Fibroblast of pulmonary artery (primary cell): Measurements from ENCODE around the gene UVRAG.

Experiments used
- DNase-seq: peaks from one replicate; pipeline ENCODE4 v3.0.0-alpha.2; 2010; ENCODE audit warnings: low read depth
- H3K4me3 ChIP-seq: replicated peaks from 2 replicates; pipeline ENCODE4 v1.5.1; 2011; ENCODE audit warnings: low read depth, mild to moderate bottlenecking, control low read depth, low read length, moderate library complexity
- TF ChIP-seq, protein P1 (sequence below): IDR thresholded peaks from 2 replicates; pipeline ENCODE4 v1.5.1; 2011; ENCODE audit warnings: mild to moderate bottlenecking, control low read depth, low read length, inconsistent platforms; ENCODE audit errors: missing control alignments

Gene UVRAG

DNA sequence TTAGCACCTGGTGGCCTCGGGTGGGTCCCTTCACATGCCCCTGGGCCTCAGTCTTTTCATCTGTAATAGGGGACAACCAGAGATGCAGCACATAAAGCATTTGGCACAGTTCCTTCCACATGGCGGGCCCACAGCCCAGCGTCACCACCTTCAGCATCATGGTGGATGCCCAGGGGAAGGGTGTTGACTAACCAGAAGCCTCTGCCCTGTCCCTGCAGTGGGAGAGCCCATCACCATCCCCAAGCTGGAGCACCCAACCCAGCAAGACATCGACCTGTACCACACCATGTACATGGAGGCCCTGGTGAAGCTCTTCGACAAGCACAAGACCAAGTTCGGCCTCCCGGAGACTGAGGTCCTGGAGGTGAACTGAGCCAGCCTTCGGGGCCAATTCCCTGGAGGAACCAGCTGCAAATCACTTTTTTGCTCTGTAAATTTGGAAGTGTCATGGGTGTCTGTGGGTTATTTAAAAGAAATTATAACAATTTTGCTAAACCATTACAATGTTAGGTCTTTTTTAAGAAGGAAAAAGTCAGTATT lies 14.8 kb upstream of the UVRAG start:
- no peak overlapping the region for H3K4me3 ChIP-seq
- no peak for DNase-seq
- TF ChIP-seq, protein P1, sequence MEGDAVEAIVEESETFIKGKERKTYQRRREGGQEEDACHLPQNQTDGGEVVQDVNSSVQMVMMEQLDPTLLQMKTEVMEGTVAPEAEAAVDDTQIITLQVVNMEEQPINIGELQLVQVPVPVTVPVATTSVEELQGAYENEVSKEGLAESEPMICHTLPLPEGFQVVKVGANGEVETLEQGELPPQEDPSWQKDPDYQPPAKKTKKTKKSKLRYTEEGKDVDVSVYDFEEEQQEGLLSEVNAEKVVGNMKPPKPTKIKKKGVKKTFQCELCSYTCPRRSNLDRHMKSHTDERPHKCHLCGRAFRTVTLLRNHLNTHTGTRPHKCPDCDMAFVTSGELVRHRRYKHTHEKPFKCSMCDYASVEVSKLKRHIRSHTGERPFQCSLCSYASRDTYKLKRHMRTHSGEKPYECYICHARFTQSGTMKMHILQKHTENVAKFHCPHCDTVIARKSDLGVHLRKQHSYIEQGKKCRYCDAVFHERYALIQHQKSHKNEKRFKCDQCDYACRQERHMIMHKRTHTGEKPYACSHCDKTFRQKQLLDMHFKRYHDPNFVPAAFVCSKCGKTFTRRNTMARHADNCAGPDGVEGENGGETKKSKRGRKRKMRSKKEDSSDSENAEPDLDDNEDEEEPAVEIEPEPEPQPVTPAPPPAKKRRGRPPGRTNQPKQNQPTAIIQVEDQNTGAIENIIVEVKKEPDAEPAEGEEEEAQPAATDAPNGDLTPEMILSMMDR, result no peak

DNA sequence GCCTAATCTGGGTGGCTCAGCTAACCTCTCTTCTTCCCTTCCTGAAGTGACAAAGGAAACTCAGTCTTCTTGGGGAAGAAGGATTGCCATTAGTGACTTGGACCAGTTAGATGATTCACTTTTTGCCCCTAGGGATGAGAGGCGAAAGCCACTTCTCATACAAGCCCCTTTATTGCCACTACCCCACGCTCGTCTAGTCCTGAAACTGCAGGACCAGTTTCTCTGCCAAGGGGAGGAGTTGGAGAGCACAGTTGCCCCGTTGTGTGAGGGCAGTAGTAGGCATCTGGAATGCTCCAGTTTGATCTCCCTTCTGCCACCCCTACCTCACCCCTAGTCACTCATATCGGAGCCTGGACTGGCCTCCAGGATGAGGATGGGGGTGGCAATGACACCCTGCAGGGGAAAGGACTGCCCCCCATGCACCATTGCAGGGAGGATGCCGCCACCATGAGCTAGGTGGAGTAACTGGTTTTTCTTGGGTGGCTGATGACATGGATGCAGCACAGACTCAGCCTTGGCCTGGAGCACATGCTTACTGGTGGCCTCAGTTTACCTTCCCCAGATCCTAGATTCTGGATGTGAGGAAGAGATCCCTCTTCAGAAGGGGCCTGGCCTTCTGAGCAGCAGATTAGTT lies 14.2 kb upstream of the UVRAG start:
- no peak for DNase-seq
- no peak overlapping the region for H3K4me3 ChIP-seq

DNA sequence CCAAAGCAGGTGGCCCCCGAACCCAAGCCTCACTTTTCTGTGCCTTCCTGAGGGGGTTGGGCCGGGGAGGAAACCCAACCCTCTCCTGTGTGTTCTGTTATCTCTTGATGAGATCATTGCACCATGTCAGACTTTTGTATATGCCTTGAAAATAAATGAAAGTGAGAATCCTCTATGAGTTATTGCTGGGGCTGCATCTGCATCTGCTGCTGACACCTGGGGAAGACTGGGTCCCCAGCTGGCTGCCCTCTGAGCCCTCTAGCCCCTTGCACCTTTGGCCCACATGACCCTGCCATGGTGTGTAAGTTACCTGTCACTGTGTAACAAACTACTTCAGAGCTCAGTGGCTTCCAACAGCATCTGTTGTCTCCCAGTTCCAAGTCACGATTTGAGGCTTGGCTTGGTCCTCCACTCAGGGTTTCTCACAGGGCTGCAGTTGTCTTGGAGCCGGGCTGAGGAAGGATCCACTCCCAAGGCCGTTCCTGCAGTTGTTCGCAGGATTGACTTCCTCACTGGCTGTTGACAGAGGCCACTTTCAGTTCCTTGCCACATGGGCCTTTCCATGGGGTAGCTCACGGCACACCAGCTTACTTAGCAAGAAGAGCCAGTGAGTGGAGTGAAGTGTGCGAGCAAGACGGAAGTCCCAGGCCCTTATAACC lies 13.5 kb upstream of the UVRAG start:
- TF ChIP-seq, protein P1, result no peak
- H3K4me3 ChIP-seq, result no peak overlapping the region
- no peak for DNase-seq

More for the DNA sequence above, 14.2 kb upstream of the UVRAG start:
- TF ChIP-seq, protein P1, result no peak

DNA sequence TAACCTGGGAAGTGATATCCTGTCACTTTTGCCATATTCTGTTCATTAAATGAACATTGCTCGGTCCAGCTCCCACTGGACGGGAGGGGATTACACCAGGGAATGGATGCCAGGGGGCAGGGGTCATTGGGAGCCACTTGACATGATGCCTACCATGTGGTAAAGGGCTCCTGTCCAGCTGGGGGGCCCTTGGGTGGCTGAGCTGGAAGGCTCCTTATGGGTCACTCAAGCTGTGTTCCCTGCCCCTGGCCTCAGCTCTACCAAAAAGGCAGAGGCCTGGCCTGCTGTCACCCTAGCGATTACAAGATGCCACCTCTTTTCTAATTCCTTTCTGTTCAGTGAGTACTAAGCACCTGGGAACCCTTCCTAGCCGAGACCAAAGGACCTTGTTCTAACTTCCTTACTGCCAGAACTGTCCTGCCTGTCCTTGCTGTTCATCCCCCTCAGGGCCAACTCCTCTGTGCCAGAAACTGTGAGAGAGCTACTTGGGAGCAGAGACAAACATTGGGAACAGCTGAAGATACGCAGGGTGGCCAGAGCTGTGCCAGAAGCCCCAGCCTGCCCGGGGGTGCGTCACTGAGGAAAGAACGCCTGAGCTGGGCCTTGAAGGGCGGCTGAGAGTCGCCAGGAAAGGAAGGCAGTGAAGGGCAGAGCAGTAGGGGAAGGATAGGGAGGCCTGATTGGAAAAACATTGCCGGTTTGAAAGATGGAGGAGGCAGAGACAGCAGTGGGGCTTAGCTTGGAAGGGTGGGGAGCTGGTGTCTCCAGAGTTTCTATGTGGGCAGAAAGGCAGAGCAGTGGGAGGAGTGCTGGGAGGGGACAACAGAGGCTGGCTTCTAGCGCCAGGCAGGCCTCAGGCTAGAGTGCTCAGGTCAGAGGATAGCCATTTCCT lies 12.7 kb upstream of the UVRAG start:
- TF ChIP-seq, protein P1, result no peak
- DNase-seq, result no peak
- H3K4me3 ChIP-seq, result no peak overlapping the region

DNA sequence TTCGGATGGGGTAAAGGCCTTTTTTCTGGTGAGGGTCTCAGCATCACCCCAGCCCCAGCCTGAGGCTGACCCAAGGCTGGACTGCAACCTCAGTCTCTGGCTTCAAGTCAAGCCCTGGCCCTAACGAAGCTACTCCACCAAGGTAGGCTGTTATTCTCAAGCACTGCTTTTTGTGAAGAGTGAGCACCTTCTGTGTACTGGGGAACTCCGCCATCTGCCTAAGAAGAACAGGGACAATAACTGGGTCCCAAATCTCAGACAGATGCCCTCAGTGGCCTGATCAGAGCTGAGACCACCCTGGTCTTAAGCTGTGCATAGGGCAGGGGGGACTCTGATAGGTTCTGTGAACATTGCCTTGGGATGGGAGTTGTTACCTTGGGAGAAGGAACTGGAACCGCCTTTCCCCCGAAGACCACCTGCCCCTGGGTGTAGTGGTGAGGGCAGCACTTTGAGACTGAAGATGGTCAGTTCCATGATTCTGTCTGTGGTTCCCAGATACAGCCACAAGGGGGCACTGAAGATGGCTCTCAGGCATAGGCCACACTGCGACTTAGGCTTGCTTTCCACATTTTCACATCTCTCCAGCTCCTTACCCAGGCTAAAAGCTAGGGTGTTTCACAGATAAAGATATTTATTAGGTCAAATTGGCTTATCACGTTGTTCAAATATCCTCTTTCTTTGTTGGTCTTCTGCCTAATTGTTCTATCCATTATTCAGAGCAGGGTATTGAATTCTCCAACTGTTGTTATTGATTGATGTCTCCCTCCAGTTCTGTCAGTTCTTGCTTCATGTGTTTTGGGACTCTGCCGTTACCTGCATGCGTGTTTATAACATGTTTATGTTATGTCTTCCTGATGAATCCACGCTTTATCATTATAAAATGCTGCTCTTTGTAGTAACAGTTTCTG lies 11.8 kb upstream of the UVRAG start:
- peak; percentile 83 for DNase-seq
- TF ChIP-seq, protein P1, result peak; percentile 97
- no peak overlapping the region for H3K4me3 ChIP-seq

DNA sequence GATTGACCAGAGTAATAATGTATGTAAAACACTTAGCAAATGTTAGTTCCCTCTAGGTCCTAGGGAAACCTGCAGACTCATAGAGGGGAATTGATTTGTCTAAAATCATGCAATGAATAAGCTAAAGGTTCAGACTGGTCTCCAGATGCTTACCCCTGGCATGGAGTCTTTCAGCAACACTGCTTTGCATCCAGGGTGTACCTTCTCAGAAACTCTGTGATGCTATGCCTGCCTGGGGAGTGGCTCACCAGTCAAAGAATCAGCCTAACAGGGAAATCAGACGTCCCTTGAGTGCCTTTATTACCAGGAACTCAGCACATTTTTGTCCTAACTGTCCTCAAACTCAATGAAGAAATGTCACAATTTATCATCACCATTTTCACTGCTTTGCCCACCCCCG lies 5.9 kb upstream of the UVRAG start:
- DNase-seq, result no peak
- no peak overlapping the region for H3K4me3 ChIP-seq
- TF ChIP-seq, protein P1, result no peak
